ENCODE measurements around the gene MIOX.

The MIOX gene

DNA sequence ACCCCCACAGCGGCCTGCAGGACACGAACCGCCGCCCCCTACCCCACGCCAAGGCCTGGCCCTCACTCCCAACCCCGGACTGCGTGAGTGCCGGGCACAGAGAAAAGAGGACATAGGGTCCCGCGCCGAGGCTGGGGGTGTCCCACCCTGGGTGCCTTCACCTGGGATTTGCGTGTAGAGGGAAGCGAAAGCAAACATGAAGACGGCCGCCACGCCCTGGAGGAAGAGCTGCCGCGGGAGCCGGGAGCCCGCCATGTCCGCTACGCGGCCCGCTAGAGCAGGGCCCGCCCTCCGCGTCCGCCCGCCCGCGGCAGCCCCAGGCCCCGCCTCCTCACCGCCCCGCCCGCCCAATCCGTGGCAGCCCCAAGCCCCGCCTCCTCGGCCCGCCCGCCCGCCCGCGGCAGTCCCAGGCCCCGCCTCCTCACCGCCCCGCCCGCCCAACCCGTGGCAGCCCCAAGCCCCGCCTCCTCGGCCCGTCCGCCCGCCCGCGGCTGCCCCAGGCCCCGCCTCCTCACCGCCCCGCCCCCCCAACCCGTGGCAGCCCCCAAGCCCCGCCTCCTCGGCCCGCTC lies 20.8 kb downstream of the MIOX start, which contains the start of gene LMF2 (continued):
- TF ChIP-seq MYNN (tag by site-specific recombination; IDR thresholded peaks at IDR 0.05; ENCODE audit: borderline replicate concordance) (no peak), ZNF521 (tag by site-specific recombination; IDR thresholded peaks at IDR 0.05) (no peak), ZNF830 (tag by site-specific recombination; IDR thresholded peaks at IDR 0.05; ENCODE audit: low read depth) (no peak), ZNF791 (tag by site-specific recombination; IDR thresholded peaks at IDR 0.05) (no peak), ZXDB (tag by site-specific recombination; IDR thresholded peaks at IDR 0.05) (peak; percentile 62), ZNF302 (tag by site-specific recombination; IDR thresholded peaks at IDR 0.05; ENCODE audit: low read depth) (no peak), ZNF558 (tag by site-specific recombination; IDR thresholded peaks at IDR 0.05) (no peak), PRDM1 (tag by site-specific recombination; IDR thresholded peaks at IDR 0.05) (no peak), ZNF629 (tag by site-specific recombination; IDR thresholded peaks at IDR 0.05) (no peak), TCF7L2 (IDR thresholded peaks at IDR 0.05; ENCODE audit: borderline replicate concordance, low read depth, low read length) (no peak), ZNF335 (tag by site-specific recombination; conservative IDR thresholded peaks at IDR 0.05) (no peak; the same call in 1 of the 2 replicates), GLI4 (tag by site-specific recombination; IDR thresholded peaks at IDR 0.05) (no peak), ZFP3 (tag by site-specific recombination; IDR thresholded peaks at IDR 0.05; ENCODE audit: low read depth) (no peak), ZNF48 (tag by site-specific recombination; IDR thresholded peaks at IDR 0.05) (no peak), ZNF621 (tag by site-specific recombination; IDR thresholded peaks at IDR 0.05) (no peak), ZNF274 (IDR thresholded peaks at IDR 0.05; ENCODE audit: low read length) (no peak), ZNF274 (tag by site-specific recombination; IDR thresholded peaks at IDR 0.05; ENCODE audit: borderline replicate concordance) (no peak), HOXC10 (CRISPR knock-in tag; IDR thresholded peaks at IDR 0.05) (peak; percentile 81; the same call in 1 of the 2 replicates), ZNF239 (tag by site-specific recombination; IDR thresholded peaks at IDR 0.05) (no peak), ZBTB7A (tag by site-specific recombination; IDR thresholded peaks at IDR 0.05; ENCODE audit: low read depth) (no peak), MEIS1 (CRISPR knock-in tag; IDR thresholded peaks at IDR 0.05; ENCODE audit: borderline replicate concordance) (no peak)
- TF ChIP-seq, protein P1, sequence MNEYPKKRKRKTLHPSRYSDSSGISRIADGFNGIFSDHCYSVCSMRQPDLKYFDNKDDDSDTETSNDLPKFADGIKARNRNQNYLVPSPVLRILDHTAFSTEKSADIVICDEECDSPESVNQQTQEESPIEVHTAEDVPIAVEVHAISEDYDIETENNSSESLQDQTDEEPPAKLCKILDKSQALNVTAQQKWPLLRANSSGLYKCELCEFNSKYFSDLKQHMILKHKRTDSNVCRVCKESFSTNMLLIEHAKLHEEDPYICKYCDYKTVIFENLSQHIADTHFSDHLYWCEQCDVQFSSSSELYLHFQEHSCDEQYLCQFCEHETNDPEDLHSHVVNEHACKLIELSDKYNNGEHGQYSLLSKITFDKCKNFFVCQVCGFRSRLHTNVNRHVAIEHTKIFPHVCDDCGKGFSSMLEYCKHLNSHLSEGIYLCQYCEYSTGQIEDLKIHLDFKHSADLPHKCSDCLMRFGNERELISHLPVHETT (tag by site-specific recombination; IDR thresholded peaks at IDR 0.05): no peak
- TF ChIP-seq, protein P2, sequence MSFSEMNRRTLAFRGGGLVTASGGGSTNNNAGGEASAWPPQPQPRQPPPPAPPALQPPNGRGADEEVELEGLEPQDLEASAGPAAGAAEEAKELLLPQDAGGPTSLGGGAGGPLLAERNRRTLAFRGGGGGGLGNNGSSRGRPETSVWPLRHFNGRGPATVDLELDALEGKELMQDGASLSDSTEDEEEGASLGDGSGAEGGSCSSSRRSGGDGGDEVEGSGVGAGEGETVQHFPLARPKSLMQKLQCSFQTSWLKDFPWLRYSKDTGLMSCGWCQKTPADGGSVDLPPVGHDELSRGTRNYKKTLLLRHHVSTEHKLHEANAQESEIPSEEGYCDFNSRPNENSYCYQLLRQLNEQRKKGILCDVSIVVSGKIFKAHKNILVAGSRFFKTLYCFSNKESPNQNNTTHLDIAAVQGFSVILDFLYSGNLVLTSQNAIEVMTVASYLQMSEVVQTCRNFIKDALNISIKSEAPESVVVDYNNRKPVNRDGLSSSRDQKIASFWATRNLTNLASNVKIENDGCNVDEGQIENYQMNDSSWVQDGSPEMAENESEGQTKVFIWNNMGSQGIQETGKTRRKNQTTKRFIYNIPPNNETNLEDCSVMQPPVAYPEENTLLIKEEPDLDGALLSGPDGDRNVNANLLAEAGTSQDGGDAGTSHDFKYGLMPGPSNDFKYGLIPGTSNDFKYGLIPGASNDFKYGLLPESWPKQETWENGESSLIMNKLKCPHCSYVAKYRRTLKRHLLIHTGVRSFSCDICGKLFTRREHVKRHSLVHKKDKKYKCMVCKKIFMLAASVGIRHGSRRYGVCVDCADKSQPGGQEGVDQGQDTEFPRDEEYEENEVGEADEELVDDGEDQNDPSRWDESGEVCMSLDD (tag by site-specific recombination; IDR thresholded peaks at IDR 0.05): no peak
- TF ChIP-seq, protein P3, sequence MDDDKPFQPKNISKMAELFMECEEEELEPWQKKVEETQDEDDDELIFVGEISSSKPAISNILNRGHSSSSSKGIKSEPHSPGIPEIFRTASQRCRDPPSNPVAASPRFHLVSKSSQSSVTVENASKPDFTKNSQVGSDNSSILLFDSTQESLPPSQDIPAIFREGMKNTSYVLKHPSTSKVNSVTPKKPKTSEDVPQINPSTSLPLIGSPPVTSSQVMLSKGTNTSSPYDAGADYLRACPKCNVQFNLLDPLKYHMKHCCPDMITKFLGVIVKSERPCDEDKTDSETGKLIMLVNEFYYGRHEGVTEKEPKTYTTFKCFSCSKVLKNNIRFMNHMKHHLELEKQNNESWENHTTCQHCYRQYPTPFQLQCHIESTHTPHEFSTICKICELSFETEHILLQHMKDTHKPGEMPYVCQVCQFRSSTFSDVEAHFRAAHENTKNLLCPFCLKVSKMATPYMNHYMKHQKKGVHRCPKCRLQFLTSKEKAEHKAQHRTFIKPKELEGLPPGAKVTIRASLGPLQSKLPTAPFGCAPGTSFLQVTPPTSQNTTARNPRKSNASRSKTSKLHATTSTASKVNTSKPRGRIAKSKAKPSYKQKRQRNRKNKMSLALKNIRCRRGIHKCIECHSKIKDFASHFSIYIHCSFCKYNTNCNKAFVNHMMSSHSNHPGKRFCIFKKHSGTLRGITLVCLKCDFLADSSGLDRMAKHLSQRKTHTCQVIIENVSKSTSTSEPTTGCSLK (tag by site-specific recombination; IDR thresholded peaks at IDR 0.05): no peak
- TF ChIP-seq, protein P4, sequence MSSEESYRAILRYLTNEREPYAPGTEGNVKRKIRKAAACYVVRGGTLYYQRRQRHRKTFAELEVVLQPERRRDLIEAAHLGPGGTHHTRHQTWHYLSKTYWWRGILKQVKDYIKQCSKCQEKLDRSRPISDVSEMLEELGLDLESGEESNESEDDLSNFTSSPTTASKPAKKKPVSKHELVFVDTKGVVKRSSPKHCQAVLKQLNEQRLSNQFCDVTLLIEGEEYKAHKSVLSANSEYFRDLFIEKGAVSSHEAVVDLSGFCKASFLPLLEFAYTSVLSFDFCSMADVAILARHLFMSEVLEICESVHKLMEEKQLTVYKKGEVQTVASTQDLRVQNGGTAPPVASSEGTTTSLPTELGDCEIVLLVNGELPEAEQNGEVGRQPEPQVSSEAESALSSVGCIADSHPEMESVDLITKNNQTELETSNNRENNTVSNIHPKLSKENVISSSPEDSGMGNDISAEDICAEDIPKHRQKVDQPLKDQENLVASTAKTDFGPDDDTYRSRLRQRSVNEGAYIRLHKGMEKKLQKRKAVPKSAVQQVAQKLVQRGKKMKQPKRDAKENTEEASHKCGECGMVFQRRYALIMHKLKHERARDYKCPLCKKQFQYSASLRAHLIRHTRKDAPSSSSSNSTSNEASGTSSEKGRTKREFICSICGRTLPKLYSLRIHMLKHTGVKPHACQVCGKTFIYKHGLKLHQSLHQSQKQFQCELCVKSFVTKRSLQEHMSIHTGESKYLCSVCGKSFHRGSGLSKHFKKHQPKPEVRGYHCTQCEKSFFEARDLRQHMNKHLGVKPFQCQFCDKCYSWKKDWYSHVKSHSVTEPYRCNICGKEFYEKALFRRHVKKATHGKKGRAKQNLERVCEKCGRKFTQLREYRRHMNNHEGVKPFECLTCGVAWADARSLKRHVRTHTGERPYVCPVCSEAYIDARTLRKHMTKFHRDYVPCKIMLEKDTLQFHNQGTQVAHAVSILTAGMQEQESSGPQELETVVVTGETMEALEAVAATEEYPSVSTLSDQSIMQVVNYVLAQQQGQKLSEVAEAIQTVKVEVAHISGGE (tag by site-specific recombination; conservative IDR thresholded peaks at IDR 0.05; ENCODE audit: low read depth): no peak
- TF ChIP-seq, protein P5, sequence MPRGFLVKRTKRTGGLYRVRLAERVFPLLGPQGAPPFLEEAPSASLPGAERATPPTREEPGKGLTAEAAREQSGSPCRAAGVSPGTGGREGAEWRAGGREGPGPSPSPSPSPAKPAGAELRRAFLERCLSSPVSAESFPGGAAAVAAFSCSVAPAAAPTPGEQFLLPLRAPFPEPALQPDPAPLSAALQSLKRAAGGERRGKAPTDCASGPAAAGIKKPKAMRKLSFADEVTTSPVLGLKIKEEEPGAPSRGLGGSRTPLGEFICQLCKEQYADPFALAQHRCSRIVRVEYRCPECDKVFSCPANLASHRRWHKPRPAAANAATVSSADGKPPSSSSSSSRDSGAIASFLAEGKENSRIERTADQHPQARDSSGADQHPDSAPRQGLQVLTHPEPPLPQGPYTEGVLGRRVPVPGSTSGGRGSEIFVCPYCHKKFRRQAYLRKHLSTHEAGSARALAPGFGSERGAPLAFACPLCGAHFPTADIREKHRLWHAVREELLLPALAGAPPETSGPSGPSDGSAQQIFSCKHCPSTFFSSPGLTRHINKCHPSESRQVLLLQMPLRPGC (tag by site-specific recombination; IDR thresholded peaks at IDR 0.05): no peak

Measured in HEK293 (cell line).